HG03139 (cell line): ENCODE data around the gene C1QTNF1.
A peak's percentile ranks its signal among the peaks of the same experiment; 100 is the strongest.
"Not testable (repeated sequence)": the region's sequence is repeated elsewhere in the genome, so short reads cannot be mapped to it uniquely, and the experiment has no call there.

Experiments used
- ATAC-seq: cut with Tn5 transposase; IDR thresholded peaks from one replicate; pipeline ENCODE4 v1.9.1; 2021; ENCODE audit not compliant: unreplicated experiment

Gene C1QTNF1

GRCh38 chr17:79005063-79005861 is 18.7 kb upstream of the C1QTNF1 start:
- no peak for ATAC-seq

- ATAC-seq, result no peak
Measured at GRCh38 chr17:79006046-79006445, 17.9 kb upstream of the C1QTNF1 start.

- no peak for ATAC-seq
Measured at GRCh38 chr17:79006794-79007503, 17.0 kb upstream of the C1QTNF1 start.

DNA sequence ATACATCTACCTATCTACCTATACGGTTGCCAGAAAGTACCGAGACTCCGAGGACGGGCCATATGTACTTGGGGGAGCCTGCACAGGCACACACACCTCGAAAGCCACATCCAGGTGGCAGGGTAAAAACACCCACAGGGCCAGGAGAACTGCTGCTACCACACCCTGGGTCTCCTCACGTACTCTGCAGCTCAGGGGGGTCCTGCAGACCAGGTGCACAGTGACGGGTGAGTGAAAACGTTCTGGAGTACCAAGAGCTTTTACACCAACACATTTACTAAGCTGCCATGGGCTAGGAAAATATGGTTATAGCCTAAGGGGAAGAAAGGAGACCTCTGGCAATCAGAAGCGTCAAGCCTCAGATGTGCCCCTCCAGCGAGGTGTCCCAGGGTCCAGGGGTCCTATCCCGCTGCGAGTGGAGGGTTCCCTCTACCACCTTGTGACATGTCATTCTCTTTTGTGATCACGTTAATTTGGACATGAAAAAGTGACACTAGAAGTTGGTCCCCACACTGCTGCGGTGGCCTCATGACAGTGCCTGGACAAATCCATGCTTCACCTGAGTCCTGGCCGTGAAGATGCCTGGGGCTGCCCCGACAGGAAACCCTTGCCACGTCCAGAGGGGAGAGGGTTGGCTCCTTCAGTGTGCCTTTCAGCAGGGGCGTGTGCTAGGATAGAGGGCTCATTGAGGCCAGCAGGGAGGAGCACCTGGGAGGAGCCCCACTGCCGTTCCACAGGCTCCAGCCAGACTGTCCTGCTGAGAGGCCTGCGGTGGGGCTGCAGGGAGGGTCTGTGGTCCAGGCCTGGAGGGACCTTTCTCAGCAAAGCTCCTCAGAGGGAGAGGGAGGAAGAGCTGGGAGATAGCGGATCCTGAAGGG is 16.2 kb upstream of the C1QTNF1 start:
- ATAC-seq, result no peak

- peak; percentile 3 for ATAC-seq
Measured at GRCh38 chr17:79008666-79009387, 15.1 kb upstream of the C1QTNF1 start.

DNA sequence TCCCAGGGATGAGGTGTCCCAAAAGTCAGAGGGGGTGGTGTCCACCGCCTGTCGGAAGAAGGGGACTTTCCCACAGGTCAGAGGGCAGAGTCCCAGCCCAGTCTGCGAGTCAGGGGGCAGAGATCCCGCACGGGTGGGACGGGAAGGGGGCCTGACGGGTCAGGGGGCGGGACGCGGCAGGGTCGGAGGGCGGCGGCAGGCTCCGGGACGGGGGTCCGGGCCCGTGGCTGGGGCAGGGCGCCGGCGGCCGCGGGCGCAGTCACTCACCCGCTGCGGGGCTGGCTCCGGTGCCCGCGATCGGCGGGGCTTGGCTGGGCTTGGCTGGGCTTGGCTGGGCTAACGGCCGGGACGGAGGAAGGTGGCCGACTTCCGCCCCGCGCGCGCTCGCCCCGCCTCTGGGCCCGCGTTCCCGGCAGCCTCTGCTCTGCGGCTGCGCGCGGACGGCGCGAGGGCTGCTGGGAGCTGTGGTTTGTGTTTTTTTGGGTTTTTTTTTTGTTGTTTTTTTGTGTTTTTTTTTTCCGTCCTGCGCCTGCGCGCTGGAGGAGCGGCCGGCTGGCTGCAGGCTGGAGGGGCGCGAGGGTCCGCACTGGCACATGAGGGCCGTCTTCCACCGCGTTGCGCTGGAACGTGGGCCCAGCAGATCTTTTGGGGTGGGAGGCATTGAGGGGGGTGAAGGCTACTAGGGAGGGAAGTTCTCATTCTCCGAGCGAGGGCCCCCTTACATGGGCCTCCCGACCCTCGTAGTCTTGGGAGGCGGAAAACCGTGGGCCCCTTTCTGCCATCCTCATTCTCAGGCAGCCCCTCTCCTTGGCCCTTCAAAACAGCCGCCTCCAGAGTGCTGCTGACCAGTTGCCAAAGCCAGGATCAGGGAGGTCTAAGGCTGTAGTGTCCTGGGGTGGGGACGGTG is 14.3 kb upstream of the C1QTNF1 start, which contains the start of gene CANT1:
Gene CANT1, minus strand, starts transcription at position 368 of the 907 bp plus-strand sequence. CDS start 12,142 bp downstream, outside the sequence.
- peak; percentile 83 for ATAC-seq

DNA sequence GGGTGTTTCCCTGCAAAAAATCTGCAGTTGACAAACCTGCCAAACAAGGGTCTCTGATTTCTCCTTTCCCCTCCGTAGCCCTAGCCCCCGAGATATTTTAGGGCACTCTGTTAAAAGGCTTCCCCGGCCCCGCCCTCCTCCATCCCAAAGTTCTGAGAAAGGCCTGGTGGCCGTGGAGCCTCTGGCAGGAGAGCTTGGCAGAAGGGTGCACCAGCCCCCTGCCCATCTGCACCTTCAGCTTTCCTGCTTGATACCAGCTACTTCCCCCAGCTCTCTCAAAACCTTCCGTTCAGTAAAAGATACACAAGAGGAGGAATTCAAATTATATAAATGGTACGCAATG is 13.7 kb upstream of the C1QTNF1 start:
- ATAC-seq, result no peak

DNA sequence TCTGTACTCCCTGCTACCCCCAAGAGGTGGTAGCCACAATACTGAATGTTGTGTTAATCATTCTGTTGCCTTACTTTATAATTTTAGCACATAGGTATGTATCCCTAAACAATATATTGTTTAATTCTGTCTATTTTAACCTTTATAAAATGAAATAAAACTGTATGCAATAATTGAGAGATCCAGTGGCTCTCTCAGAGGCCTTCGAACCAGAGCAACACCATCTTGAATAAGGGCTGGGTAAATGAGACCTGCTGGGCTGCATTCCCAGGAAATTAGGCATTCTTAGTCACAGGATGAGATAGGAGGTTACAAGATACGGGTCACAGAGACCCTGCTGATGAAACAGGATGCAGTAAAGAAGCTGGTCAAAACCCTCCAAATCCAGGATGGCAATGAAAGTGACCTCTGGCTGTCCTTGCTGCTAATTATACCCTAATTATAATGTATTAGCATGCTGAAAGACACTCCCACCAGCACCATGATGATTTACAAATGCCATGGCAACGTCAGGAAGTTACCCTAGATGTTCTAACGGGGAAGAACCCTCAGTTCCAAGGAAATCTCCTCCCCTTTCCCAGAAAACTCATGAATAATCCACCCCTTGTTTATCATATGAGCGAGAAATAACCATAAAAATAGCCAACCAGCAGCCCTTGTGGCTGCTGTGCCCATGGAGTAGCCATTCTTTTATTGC is 12.4 kb upstream of the C1QTNF1 start:
- no peak for ATAC-seq

DNA sequence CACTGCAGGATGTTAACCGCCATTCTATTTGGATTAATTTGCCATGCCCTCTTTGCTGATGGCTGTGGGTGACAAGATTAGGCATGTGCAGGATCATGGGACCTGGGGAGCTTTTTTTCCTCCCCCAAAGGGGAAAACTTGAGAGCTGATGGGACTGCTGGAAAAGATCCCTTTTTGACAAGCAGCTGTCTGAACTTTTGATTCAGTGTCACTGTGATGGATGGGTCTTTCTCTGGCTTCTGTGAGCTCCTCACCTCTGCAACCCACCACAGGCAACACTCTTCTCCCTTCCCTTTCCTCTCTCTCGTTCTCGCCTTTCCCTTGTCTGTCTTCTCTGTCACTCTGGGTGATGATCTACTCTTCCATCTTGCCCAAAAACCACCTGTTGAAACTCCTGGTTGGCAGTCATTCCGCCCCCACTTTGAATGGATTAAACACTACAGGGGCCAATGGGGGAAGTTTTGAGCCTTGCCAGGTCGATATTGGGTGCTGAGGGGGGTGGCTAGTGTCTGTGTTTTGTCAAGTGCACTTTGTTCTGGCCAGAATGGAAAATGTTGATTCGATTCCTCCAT is 11.3 kb upstream of the C1QTNF1 start:
- no peak for ATAC-seq

GRCh38 chr17:79014158-79014758 is 9.7 kb upstream of the C1QTNF1 start:
- no peak for ATAC-seq

DNA sequence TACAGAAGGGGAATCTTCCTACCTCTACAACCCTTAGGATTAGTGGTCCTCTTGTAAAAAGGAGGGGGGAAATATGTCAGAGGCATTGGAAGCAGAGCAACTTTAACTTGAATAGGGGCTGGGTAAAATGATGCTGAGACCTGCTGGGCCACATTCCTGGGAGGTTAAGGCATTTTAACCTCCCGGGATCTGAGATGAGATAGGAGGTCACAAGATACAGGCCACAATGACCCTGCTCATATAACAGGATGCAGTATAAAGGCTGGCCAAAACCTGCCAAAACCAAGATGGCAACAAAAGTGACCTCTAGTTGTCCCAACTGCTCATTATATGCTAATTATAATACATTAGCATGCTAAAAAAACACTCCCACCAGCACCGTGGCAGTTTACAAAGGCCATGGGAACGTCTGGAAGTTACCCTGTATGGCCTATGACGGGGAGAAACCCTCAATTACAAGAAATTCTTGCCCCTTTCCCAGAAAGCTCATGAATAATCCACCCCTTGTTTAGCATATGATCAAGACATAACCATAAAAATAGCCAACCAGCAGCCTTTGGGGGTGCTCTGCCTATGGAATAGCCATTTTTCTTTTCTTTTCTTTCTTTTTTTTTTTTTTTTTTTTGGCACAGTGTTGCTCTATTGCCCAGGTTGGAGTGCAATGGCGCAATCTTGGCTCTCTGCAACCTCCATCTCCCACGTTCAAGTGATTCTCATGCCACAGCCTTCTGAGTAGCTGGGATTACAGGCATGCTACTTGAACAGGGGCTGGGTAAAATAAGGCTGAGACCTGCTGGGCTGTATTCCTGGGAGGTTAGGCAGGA is 6.2 kb upstream of the C1QTNF1 start:
- ATAC-seq, result no peak

DNA sequence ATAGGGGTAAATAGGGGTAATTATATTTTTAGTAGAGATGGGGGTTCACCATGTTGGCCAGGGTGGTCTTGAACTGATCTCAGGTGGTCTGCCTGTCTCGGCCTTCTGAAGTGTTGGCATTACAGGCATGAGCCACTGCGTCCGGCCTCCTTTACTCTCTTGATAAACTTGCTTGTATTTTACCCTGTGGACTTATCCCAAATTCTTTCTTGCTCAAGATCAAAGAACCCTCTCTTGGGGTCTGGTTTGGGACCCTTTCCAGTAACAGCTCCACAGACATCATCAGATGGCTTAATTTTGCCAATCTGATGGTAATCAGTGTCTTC is 5.6 kb upstream of the C1QTNF1 start:
- ATAC-seq, result no peak

DNA sequence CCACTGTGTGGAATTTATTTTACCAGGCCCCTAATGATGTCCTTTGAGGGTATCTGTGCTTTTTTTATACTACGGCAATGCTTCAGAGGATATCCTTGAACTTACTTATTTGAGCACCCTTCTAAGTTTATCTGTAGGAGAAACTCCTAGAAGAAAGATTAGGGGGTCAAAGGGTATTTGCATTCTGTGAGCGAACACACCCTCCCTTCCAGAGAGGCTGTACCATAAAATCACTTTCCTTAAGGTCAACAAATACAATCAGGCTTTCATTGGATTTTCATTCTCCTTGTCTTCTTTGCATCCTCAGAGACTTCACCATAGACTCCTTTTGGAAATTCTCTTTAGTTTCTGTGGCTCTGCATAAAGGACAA is 4.7 kb upstream of the C1QTNF1 start:
- ATAC-seq, result no peak

GRCh38 chr17:79019632-79020584 is 4.1 kb upstream of the C1QTNF1 start:
- ATAC-seq, result no peak

- no peak for ATAC-seq
Measured at GRCh38 chr17:79020631-79021301, 3.2 kb upstream of the C1QTNF1 start.

DNA sequence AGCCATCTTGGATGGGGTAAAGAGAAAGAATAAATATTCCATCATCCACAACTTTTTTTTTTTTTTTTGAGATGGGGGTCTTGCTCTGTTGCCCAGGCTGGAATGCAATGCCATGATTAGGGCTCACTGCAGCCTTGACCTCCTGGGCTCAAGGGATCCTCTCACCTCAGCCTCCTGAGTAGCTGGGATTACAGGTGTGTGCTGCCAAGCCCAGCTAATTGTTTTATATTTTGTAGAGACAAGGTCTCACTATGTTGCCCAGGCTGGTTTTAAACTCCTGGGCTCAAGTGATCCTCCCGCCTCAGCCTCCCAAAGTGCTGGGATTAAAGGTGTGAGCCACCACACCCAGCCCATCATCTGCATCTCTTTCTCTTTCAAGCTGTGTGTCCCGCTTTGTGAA is 2.0 kb upstream of the C1QTNF1 start:
- ATAC-seq, result not testable (repeated sequence)
